Measurements from ENCODE around the gene CRYZ.
A peak's percentile ranks its signal among the peaks of the same experiment; 100 is the strongest.

Gene CRYZ

DNA sequence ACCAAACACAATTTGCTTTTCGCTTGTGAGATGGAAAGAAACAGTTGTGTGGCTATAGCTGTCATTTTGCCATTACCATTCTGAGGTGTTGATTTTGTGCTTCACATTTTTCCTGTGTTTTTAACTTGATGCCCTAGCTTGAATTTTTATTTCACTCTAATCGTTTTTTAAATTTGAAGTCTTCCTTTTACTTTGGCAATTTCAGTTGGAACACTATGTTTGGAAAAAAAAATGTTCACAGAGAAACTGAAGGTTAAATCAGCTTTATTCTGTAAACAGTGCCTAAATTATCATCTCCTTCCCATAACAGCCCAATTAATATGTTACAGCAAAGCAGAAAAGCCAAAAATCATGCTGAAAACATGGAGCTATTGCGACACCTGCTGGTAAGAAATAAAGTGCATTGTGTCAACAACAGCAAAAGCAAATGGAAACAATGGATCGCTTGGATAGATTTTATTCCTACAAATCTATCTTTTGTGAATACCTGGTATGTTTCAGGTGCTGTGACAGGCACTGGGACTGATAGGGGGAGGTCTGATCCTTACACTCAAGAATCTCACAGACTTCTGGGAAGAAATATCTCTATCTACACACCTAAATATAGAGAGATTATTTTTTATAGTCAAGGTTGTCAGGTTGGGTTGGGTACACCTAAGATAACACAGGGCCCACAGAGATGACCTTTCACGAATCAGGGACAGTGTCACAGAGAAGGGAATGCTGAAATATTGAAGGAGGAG is 43.1 kb downstream of the CRYZ start:
- H3K4me1 ChIP-seq (ENCODE audit: control insufficient read depth, insufficient read depth, low read length, poor library complexity, severe bottlenecking) = no peaks in the 10 kb centered on the region
- H3K27me3 ChIP-seq (replicated peaks; ENCODE audit: control insufficient read depth, insufficient read depth, low read length, poor library complexity, severe bottlenecking) = no peaks in the 10 kb centered on the region
- H3K9me3 ChIP-seq (ENCODE audit: control insufficient read depth, low read length) = no peaks in the 10 kb centered on the region
- no peak overlapping the region for H3K27ac ChIP-seq (ENCODE audit: insufficient read depth, low read length, poor library complexity, severe bottlenecking)
- no peak overlapping the region for H3K4me3 ChIP-seq (ENCODE audit: insufficient read depth, low read depth, low read length, poor library complexity, severe bottlenecking)
- H3K36me3 ChIP-seq (ENCODE audit: control insufficient read depth, insufficient read depth, low read length) = no peaks in the 10 kb centered on the region
- DNase-seq = peak in 1 of 3 donors; percentile 12

GRCh38 chr1:74686928-74687327 is 45.9 kb downstream of the CRYZ start:
- H3K4me3 ChIP-seq (ENCODE audit: insufficient read depth, low read depth, low read length, poor library complexity, severe bottlenecking) = no peak overlapping the region
- no peaks in the 10 kb centered on the region for H3K36me3 ChIP-seq (ENCODE audit: control insufficient read depth, insufficient read depth, low read length)
- no peaks in the 10 kb centered on the region for H3K27me3 ChIP-seq (replicated peaks; ENCODE audit: control insufficient read depth, insufficient read depth, low read length, poor library complexity, severe bottlenecking)
- no peaks in the 10 kb centered on the region for H3K9me3 ChIP-seq (ENCODE audit: control insufficient read depth, low read length)
- no peak overlapping the region for H3K27ac ChIP-seq (ENCODE audit: insufficient read depth, low read length, poor library complexity, severe bottlenecking)
- no peaks in the 10 kb centered on the region for H3K4me1 ChIP-seq (ENCODE audit: control insufficient read depth, insufficient read depth, low read length, poor library complexity, severe bottlenecking)
- DNase-seq = no peak

DNA sequence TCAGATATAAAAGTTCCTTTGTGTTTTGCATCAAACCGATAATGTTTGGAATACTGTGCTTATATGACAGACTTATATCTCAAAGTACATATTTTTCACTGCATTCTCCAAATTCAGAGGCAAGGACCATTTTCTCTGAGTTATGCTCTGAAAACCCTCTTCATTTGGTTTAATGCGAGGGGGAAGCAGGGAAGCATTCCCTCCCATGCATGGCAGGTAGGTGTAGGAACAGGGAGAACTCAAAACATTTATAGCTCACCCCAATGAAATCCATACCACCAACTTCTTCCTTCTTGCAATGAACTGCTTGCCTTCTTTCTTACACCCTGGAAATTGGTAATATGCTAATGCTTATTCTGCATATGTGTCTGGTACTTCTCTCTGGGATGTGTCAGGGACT is 48.5 kb downstream of the CRYZ start:
- Histone ChIP-seq H3K27ac (ENCODE audit: insufficient read depth, low read length, poor library complexity, severe bottlenecking) (no peak overlapping the region), H3K27me3 (replicated peaks; ENCODE audit: control insufficient read depth, insufficient read depth, low read length, poor library complexity, severe bottlenecking) (no peaks in the 10 kb centered on the region), H3K36me3 (ENCODE audit: control insufficient read depth, insufficient read depth, low read length) (no peaks in the 10 kb centered on the region), H3K4me3 (ENCODE audit: insufficient read depth, low read depth, low read length, poor library complexity, severe bottlenecking) (no peak overlapping the region), H3K4me1 (ENCODE audit: control insufficient read depth, insufficient read depth, low read length, poor library complexity, severe bottlenecking) (no peaks in the 10 kb centered on the region), H3K9me3 (ENCODE audit: control insufficient read depth, low read length) (no peaks in the 10 kb centered on the region)
- no peak for DNase-seq

- no peaks in the 10 kb centered on the region for H3K36me3 ChIP-seq (ENCODE audit: control insufficient read depth, insufficient read depth, low read length)
- no peaks in the 10 kb centered on the region for H3K9me3 ChIP-seq (ENCODE audit: control insufficient read depth, low read length)
- H3K4me1 ChIP-seq (ENCODE audit: control insufficient read depth, insufficient read depth, low read length, poor library complexity, severe bottlenecking) = no peaks in the 10 kb centered on the region
- no peak overlapping the region for H3K4me3 ChIP-seq (ENCODE audit: insufficient read depth, low read depth, low read length, poor library complexity, severe bottlenecking)
- no peaks in the 10 kb centered on the region for H3K27me3 ChIP-seq (replicated peaks; ENCODE audit: control insufficient read depth, insufficient read depth, low read length, poor library complexity, severe bottlenecking)
- no peak for DNase-seq
- no peak overlapping the region for H3K27ac ChIP-seq (ENCODE audit: insufficient read depth, low read length, poor library complexity, severe bottlenecking)
These were observed 49.2 kb downstream of the CRYZ start for GRCh38 chr1:74683656-74684055.

GRCh38 chr1:74681851-74682250 is 51.0 kb downstream of the CRYZ start:
- Histone ChIP-seq H3K9me3 (ENCODE audit: control insufficient read depth, low read length) (no peaks in the 10 kb centered on the region), H3K4me1 (ENCODE audit: control insufficient read depth, insufficient read depth, low read length, poor library complexity, severe bottlenecking) (no peaks in the 10 kb centered on the region), H3K36me3 (ENCODE audit: control insufficient read depth, insufficient read depth, low read length) (no peaks in the 10 kb centered on the region), H3K27ac (ENCODE audit: insufficient read depth, low read length, poor library complexity, severe bottlenecking) (no peak overlapping the region), H3K27me3 (replicated peaks; ENCODE audit: control insufficient read depth, insufficient read depth, low read length, poor library complexity, severe bottlenecking) (no peaks in the 10 kb centered on the region), H3K4me3 (ENCODE audit: insufficient read depth, low read depth, low read length, poor library complexity, severe bottlenecking) (no peak overlapping the region)
- DNase-seq = no peak

DNA sequence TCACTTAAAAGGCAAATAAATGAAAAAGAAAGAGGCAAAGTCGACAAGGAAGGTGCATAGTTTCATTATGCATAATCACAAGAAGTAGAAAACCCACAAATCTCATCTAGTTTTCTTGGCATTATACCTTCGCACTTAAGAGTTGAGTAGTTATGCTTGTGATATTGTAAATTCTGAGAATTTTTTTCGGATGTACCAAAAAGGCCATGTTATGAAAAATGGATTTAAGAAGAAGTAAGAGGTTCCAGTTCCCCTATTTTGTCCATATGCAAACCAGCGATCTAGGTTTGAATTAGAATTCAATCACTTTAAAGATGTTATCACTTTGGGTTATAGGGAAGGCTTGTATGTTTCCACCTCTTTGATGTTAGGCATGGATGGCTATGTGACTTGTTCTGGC is 51.4 kb downstream of the CRYZ start:
- no peak for DNase-seq

DNA sequence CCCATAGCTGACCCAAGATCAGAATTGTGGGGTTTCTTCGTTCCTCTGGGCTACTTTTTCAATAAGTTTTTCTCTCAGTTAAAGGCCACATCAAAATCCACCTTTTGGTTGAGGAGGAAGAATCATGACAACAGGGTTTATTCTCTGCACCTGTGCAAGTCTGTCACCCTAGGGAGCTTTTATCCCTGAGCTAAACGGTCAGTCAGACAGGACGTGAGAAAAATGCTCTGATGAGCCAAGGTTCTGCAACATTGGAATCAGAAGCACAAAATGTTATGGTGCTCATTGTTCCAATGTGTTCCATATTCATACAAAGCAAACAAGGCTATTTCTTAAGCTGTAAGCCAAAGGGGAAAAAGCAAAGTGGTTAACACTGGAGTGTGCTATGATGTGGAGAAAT is 51.8 kb downstream of the CRYZ start:
- Histone ChIP-seq H3K36me3 (ENCODE audit: control insufficient read depth, insufficient read depth, low read length) (no peaks in the 10 kb centered on the region), H3K4me3 (ENCODE audit: insufficient read depth, low read depth, low read length, poor library complexity, severe bottlenecking) (no peak overlapping the region), H3K9me3 (ENCODE audit: control insufficient read depth, low read length) (no peaks in the 10 kb centered on the region), H3K27me3 (replicated peaks; ENCODE audit: control insufficient read depth, insufficient read depth, low read length, poor library complexity, severe bottlenecking) (no peaks in the 10 kb centered on the region), H3K4me1 (ENCODE audit: control insufficient read depth, insufficient read depth, low read length, poor library complexity, severe bottlenecking) (no peaks in the 10 kb centered on the region), H3K27ac (ENCODE audit: insufficient read depth, low read length, poor library complexity, severe bottlenecking) (no peak overlapping the region)
- DNase-seq = no peak

More for the DNA sequence above, 51.4 kb downstream of the CRYZ start:
- Histone ChIP-seq H3K27me3 (replicated peaks; ENCODE audit: control insufficient read depth, insufficient read depth, low read length, poor library complexity, severe bottlenecking) (no peaks in the 10 kb centered on the region), H3K4me3 (ENCODE audit: insufficient read depth, low read depth, low read length, poor library complexity, severe bottlenecking) (no peak overlapping the region), H3K36me3 (ENCODE audit: control insufficient read depth, insufficient read depth, low read length) (no peaks in the 10 kb centered on the region), H3K9me3 (ENCODE audit: control insufficient read depth, low read length) (no peaks in the 10 kb centered on the region), H3K4me1 (ENCODE audit: control insufficient read depth, insufficient read depth, low read length, poor library complexity, severe bottlenecking) (no peaks in the 10 kb centered on the region), H3K27ac (ENCODE audit: insufficient read depth, low read length, poor library complexity, severe bottlenecking) (no peak overlapping the region)

DNA sequence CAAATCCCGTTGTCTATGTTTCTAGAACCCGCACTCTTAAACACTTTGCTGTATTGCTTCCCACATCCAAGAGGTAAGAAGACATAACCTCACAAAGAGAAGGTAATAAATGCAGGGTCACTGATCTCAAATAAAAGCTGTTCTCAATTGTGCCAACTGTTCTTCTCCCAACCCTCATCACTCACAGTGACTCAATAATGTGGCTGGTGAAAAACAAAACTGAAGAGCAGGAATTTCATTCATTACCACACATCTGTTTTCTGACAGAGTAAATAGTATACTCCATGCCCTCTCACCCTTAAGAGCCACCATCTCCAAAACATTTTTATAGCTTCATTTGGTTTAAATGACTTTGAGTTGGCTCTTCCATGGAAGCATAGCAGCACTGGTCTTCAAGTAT is 53.0 kb downstream of the CRYZ start:
- H3K27me3 ChIP-seq (replicated peaks; ENCODE audit: control insufficient read depth, insufficient read depth, low read length, poor library complexity, severe bottlenecking) = no peaks in the 10 kb centered on the region
- H3K4me3 ChIP-seq (ENCODE audit: insufficient read depth, low read depth, low read length, poor library complexity, severe bottlenecking) = no peak overlapping the region
- H3K9me3 ChIP-seq (ENCODE audit: control insufficient read depth, low read length) = no peaks in the 10 kb centered on the region
- no peaks in the 10 kb centered on the region for H3K36me3 ChIP-seq (ENCODE audit: control insufficient read depth, insufficient read depth, low read length)
- no peak for DNase-seq
- no peaks in the 10 kb centered on the region for H3K4me1 ChIP-seq (ENCODE audit: control insufficient read depth, insufficient read depth, low read length, poor library complexity, severe bottlenecking)
- no peak overlapping the region for H3K27ac ChIP-seq (ENCODE audit: insufficient read depth, low read length, poor library complexity, severe bottlenecking)

- no peaks in the 10 kb centered on the region for H3K9me3 ChIP-seq (ENCODE audit: control insufficient read depth, low read length)
- no peaks in the 10 kb centered on the region for H3K36me3 ChIP-seq (ENCODE audit: control insufficient read depth, insufficient read depth, low read length)
- DNase-seq = no peak
- no peak overlapping the region for H3K27ac ChIP-seq (ENCODE audit: insufficient read depth, low read length, poor library complexity, severe bottlenecking)
- H3K4me3 ChIP-seq (ENCODE audit: insufficient read depth, low read depth, low read length, poor library complexity, severe bottlenecking) = no peak overlapping the region
- no peaks in the 10 kb centered on the region for H3K4me1 ChIP-seq (ENCODE audit: control insufficient read depth, insufficient read depth, low read length, poor library complexity, severe bottlenecking)
- H3K27me3 ChIP-seq (replicated peaks; ENCODE audit: control insufficient read depth, insufficient read depth, low read length, poor library complexity, severe bottlenecking) = peaks cover 2% of the 10 kb centered on the region
These were observed 54.9 kb downstream of the CRYZ start for GRCh38 chr1:74677926-74678325.

GRCh38 chr1:74674278-74675048 is 58.4 kb downstream of the CRYZ start:
- DNase-seq = no peak
- no peaks in the 10 kb centered on the region for H3K4me1 ChIP-seq (ENCODE audit: control insufficient read depth, insufficient read depth, low read length, poor library complexity, severe bottlenecking)
- H3K27ac ChIP-seq (ENCODE audit: insufficient read depth, low read length, poor library complexity, severe bottlenecking) = no peak overlapping the region
- no peaks in the 10 kb centered on the region for H3K36me3 ChIP-seq (ENCODE audit: control insufficient read depth, insufficient read depth, low read length)
- H3K4me3 ChIP-seq (ENCODE audit: insufficient read depth, low read depth, low read length, poor library complexity, severe bottlenecking) = no peak overlapping the region
- H3K27me3 ChIP-seq (replicated peaks; ENCODE audit: control insufficient read depth, insufficient read depth, low read length, poor library complexity, severe bottlenecking) = peaks cover 7% of the 10 kb centered on the region
- no peaks in the 10 kb centered on the region for H3K9me3 ChIP-seq (ENCODE audit: control insufficient read depth, low read length)
